GM12873 (cell line): ENCODE measurements around the gene SMG9.

Source experiments
- CTCF ChIP-seq: IDR thresholded peaks from 2 replicates; pipeline ENCODE4 v1.5.1; 2012; ENCODE audit warnings: low read depth, mild to moderate bottlenecking, moderate library complexity, low read length, control low read depth; ENCODE audit not compliant: insufficient read depth; ENCODE audit errors: missing control alignments

SMG9 gene

GRCh38 chr19:43797556-43797955 lies 42.8 kb upstream of the SMG9 start:
- TF ChIP-seq CTCF = no peak

- TF ChIP-seq CTCF = no peak
Measured at GRCh38 chr19:43797118-43797517, 42.4 kb upstream of the SMG9 start.

GRCh38 chr19:43790587-43790986 lies 35.8 kb upstream of the SMG9 start:
- TF ChIP-seq CTCF = no peak

GRCh38 chr19:43789029-43789428 lies 34.3 kb upstream of the SMG9 start:
- no peak for TF ChIP-seq CTCF

- no peak for TF ChIP-seq CTCF
Measured at GRCh38 chr19:43786665-43787064, 31.9 kb upstream of the SMG9 start.

GRCh38 chr19:43784981-43785808 lies 30.4 kb upstream of the SMG9 start:
- peak; percentile 100 for TF ChIP-seq CTCF

GRCh38 chr19:43784241-43784980 lies 29.6 kb upstream of the SMG9 start:
- no peak for TF ChIP-seq CTCF
